Measurements from ENCODE around the gene GPC6.

- TF ChIP-seq CTCF (IDR thresholded peaks at IDR 0.05) = no peak
- no peak for TF ChIP-seq POLR2A (IDR thresholded peaks at IDR 0.05)
Observed at GRCh38 chr13:94419925-94420305, 1193.3 kb downstream of the GPC6 start.
